Nephron progenitor cell (in vitro differentiated cells): ENCODE data around the gene HCN1.

Source experiments
- DNase-seq: peaks from one replicate; pipeline ENCODE4 v3.0.0; 2021
- H3K27ac Mint-ChIP-seq: 2 replicates; pipeline ENCODE4 v1.8.0; 2021; ENCODE audit warnings: mild to moderate bottlenecking, moderate library complexity, mixed read lengths
- H3K27me3 Mint-ChIP-seq: 2 replicates; pipeline ENCODE4 v1.8.0; 2021; ENCODE audit warnings: mild to moderate bottlenecking, low read depth, mixed read lengths; ENCODE audit not compliant: poor library complexity
- H3K36me3 Mint-ChIP-seq: 2 replicates; pipeline ENCODE4 v1.8.0; 2021; ENCODE audit warnings: low read depth, mixed read lengths
- H3K4me1 Mint-ChIP-seq: 2 replicates; pipeline ENCODE4 v1.8.0; 2021; ENCODE audit warnings: mixed read lengths
- H3K4me3 Mint-ChIP-seq: 2 replicates; pipeline ENCODE4 v1.8.0; 2021; ENCODE audit warnings: mild to moderate bottlenecking, moderate library complexity, mixed read lengths
- H3K9me3 Mint-ChIP-seq: 2 replicates; pipeline ENCODE4 v1.8.0; 2021; ENCODE audit warnings: mild to moderate bottlenecking, moderate library complexity, mixed read lengths
- CTCF ChIP-seq: fragments of 200-600 bp; sonication (generic); IDR thresholded peaks from 2 replicates; pipeline ENCODE4 v1.5.0; 2021; ENCODE audit warnings: antibody characterized with exemption

HCN1 gene

GRCh38 chr5:45568813-45569212, 127.4 kb downstream of the HCN1 start:
- H3K27me3 Mint-ChIP-seq: no peaks in the 10 kb centered on the region
- peak overlapping the region; percentile 42 for H3K27ac Mint-ChIP-seq
- no peak for TF ChIP-seq CTCF
- no peaks in the 10 kb centered on the region for H3K36me3 Mint-ChIP-seq
- no peaks in the 10 kb centered on the region for H3K9me3 Mint-ChIP-seq
- DNase-seq: no peak
- no peak overlapping the region for H3K4me3 Mint-ChIP-seq
- H3K4me1 Mint-ChIP-seq: peaks cover 20% of the 10 kb centered on the region

- Mint-ChIP-seq H3K27me3 (no peaks in the 10 kb centered on the region), H3K4me1 (no peaks in the 10 kb centered on the region), H3K27ac (no peak overlapping the region), H3K4me3 (no peak overlapping the region), H3K36me3 (no peaks in the 10 kb centered on the region), H3K9me3 (no peaks in the 10 kb centered on the region)
- no peak for DNase-seq
- no peak for TF ChIP-seq CTCF
Measured at GRCh38 chr5:45542421-45542820, 153.8 kb downstream of the HCN1 start.

- peaks cover 7% of the 10 kb centered on the region for H3K4me1 Mint-ChIP-seq
- H3K36me3 Mint-ChIP-seq: no peaks in the 10 kb centered on the region
- H3K4me3 Mint-ChIP-seq: no peak overlapping the region
- H3K27me3 Mint-ChIP-seq: no peaks in the 10 kb centered on the region
- no peak for DNase-seq
- H3K27ac Mint-ChIP-seq: no peak overlapping the region
- no peak for TF ChIP-seq CTCF
- no peaks in the 10 kb centered on the region for H3K9me3 Mint-ChIP-seq
Measured at GRCh38 chr5:45533663-45534062, 162.5 kb downstream of the HCN1 start.

GRCh38 chr5:45532826-45533624, 163.2 kb downstream of the HCN1 start:
- Mint-ChIP-seq H3K4me1 (peaks cover 7% of the 10 kb centered on the region), H3K27me3 (no peaks in the 10 kb centered on the region), H3K9me3 (no peaks in the 10 kb centered on the region), H3K27ac (no peak overlapping the region), H3K4me3 (no peak overlapping the region), H3K36me3 (no peaks in the 10 kb centered on the region)
- TF ChIP-seq CTCF: no peak
- no peak for DNase-seq

GRCh38 chr5:45521067-45521466, 175.1 kb downstream of the HCN1 start:
- Mint-ChIP-seq H3K27ac (no peak overlapping the region), H3K27me3 (no peaks in the 10 kb centered on the region), H3K9me3 (no peaks in the 10 kb centered on the region), H3K4me3 (no peak overlapping the region), H3K4me1 (no peaks in the 10 kb centered on the region), H3K36me3 (no peaks in the 10 kb centered on the region)
- peak; percentile 49 for DNase-seq
- peak; percentile 49 for TF ChIP-seq CTCF

GRCh38 chr5:45512521-45512920, 183.7 kb downstream of the HCN1 start:
- Mint-ChIP-seq H3K4me1 (no peaks in the 10 kb centered on the region), H3K36me3 (no peaks in the 10 kb centered on the region), H3K9me3 (no peaks in the 10 kb centered on the region), H3K4me3 (no peak overlapping the region), H3K27me3 (no peaks in the 10 kb centered on the region), H3K27ac (no peak overlapping the region)
- no peak for DNase-seq
- TF ChIP-seq CTCF: no peak
